GM21723 (cell line): ENCODE results near the gene MOK.
A peak's percentile ranks its signal among the peaks of the same experiment; 100 is the strongest.

Experiments
- ATAC-seq: cut with Tn5 transposase; IDR thresholded peaks from one replicate; pipeline ENCODE4 v1.9.1; 2021; ENCODE audit warnings: mild to moderate bottlenecking, moderate library complexity; ENCODE audit not compliant: unreplicated experiment

The MOK gene

GRCh38 chr14:102226356-102227125 lies 78.4 kb downstream of the MOK start:
- no peak for ATAC-seq

- ATAC-seq = no peak
Observed at GRCh38 chr14:102225936-102226335, 79.0 kb downstream of the MOK start.

GRCh38 chr14:102225386-102225785 lies 79.6 kb downstream of the MOK start:
- ATAC-seq = no peak

- no peak for ATAC-seq
Observed at GRCh38 chr14:102223682-102224081, 81.3 kb downstream of the MOK start.

- no peak for ATAC-seq
Observed at GRCh38 chr14:102222751-102223150, 82.2 kb downstream of the MOK start.

GRCh38 chr14:102222009-102222575 lies 82.9 kb downstream of the MOK start:
- no peak for ATAC-seq

GRCh38 chr14:102221026-102221425 lies 83.9 kb downstream of the MOK start:
- ATAC-seq = no peak

GRCh38 chr14:102220031-102220430 lies 84.9 kb downstream of the MOK start:
- ATAC-seq = peak; percentile 96

GRCh38 chr14:102219316-102219715 lies 85.6 kb downstream of the MOK start:
- no peak for ATAC-seq

GRCh38 chr14:102218688-102219087 lies 86.3 kb downstream of the MOK start:
- ATAC-seq = no peak

GRCh38 chr14:102217987-102218421 lies 87.0 kb downstream of the MOK start:
- ATAC-seq = no peak

- ATAC-seq = no peak
Observed at GRCh38 chr14:102217399-102217798, 87.6 kb downstream of the MOK start.

- ATAC-seq = no peak
Observed at GRCh38 chr14:102215576-102216250, 89.3 kb downstream of the MOK start.

- no peak for ATAC-seq
Observed at GRCh38 chr14:102215071-102215470, 89.9 kb downstream of the MOK start.

GRCh38 chr14:102213984-102214658 lies 90.8 kb downstream of the MOK start:
- no peak for ATAC-seq

GRCh38 chr14:102213470-102213869 lies 91.5 kb downstream of the MOK start:
- no peak for ATAC-seq

GRCh38 chr14:102212845-102213244 lies 92.1 kb downstream of the MOK start:
- ATAC-seq = no peak

- ATAC-seq = no peak
Observed at GRCh38 chr14:102212356-102212755, 92.6 kb downstream of the MOK start.

GRCh38 chr14:102211240-102211639 lies 93.7 kb downstream of the MOK start:
- ATAC-seq = no peak

GRCh38 chr14:102210421-102211042 lies 94.4 kb downstream of the MOK start:
- no peak for ATAC-seq
